HepG2 (cell line): ENCODE data around the gene LSS. TPM values are rescaled to one million over a fixed set of nuclear protein-coding genes. Genes with fewer than 3 reads are reported as not detected.

ENCODE experiments used
- EHMT2 ChIP-seq: fragments of 200-600 bp; sonication (generic); IDR thresholded peaks from 2 replicates; pipeline ENCODE4 v1.7.0; 2017; ENCODE audit warnings: antibody characterized with exemption, low read depth, low read length, borderline replicate concordance
- ELF4 ChIP-seq: sonication (generic); formaldehyde crosslinking; IDR thresholded peaks from 2 replicates; pipeline ENCODE4 v1.5.0; 2020; ENCODE audit warnings: missing genetic modification reagents, mild to moderate bottlenecking, moderate library complexity, borderline replicate concordance
- FOXC1 ChIP-seq: sonication (generic); formaldehyde crosslinking; IDR thresholded peaks from 2 replicates; pipeline ENCODE4 v1.8.0; 2022; ENCODE audit warnings: mild to moderate bottlenecking, missing genetic modification reagents, borderline replicate concordance
- FOXO1 ChIP-seq: sonication (generic); formaldehyde crosslinking; IDR thresholded peaks from 2 replicates; pipeline ENCODE4 v1.4.0; 2020; ENCODE audit warnings: missing genetic modification reagents
- MTF1 ChIP-seq: sonication (generic); formaldehyde crosslinking; IDR thresholded peaks from 2 replicates; pipeline ENCODE4 v1.5.0; 2020; ENCODE audit warnings: missing genetic modification reagents
- MXD4 ChIP-seq: IDR thresholded peaks from 2 replicates; pipeline ENCODE4 v1.6.1; 2016; ENCODE audit warnings: mild to moderate bottlenecking, missing biosample characterization, missing genetic modification reagents
- NFRKB ChIP-seq: fragments of 450-650 bp; IDR thresholded peaks from 2 replicates; pipeline ENCODE4 v1.6.1; 2017
- NRL ChIP-seq: sonication (generic); formaldehyde crosslinking; IDR thresholded peaks from 2 replicates; pipeline ENCODE4 v1.5.0; 2020; ENCODE audit warnings: missing genetic modification reagents, mild to moderate bottlenecking, moderate library complexity, borderline replicate concordance
- PITX1 ChIP-seq: sonication (generic); formaldehyde crosslinking; IDR thresholded peaks from 2 replicates; pipeline ENCODE4 v1.5.1; 2020; ENCODE audit warnings: mild to moderate bottlenecking, missing genetic modification reagents
- SETDB1 ChIP-seq: sonication (generic); formaldehyde crosslinking; IDR thresholded peaks from 2 replicates; pipeline ENCODE4 v1.5.1; 2020; ENCODE audit warnings: missing genetic modification reagents, mild to moderate bottlenecking, borderline replicate concordance
- TCF7 ChIP-seq: sonication (generic); IDR thresholded peaks from 2 replicates; pipeline ENCODE4 v1.6.1; 2016; ENCODE audit warnings: antibody characterized with exemption, low read depth
- ZNF24 ChIP-seq: fragments of 450-650 bp; IDR thresholded peaks from 2 replicates; pipeline ENCODE4 v1.6.1; 2017; ENCODE audit warnings: antibody characterized with exemption, mild to moderate bottlenecking
- ZNF281 ChIP-seq: sonication (generic); formaldehyde crosslinking; IDR thresholded peaks from 2 replicates; pipeline ENCODE4 v1.4.0; 2020; ENCODE audit warnings: missing genetic modification reagents, borderline replicate concordance
- ZNF496 ChIP-seq: sonication (generic); formaldehyde crosslinking; IDR thresholded peaks from 2 replicates; pipeline ENCODE4 v1.8.1; 2023; ENCODE audit warnings: mild to moderate bottlenecking, moderate library complexity, missing genetic modification reagents; ENCODE audit not compliant: insufficient replicate concordance
- ZNF543 ChIP-seq: sonication (generic); formaldehyde crosslinking; IDR thresholded peaks from 2 replicates; pipeline ENCODE4 v1.4.0; 2020; ENCODE audit warnings: mild to moderate bottlenecking, missing genetic modification reagents
- ZNF572 ChIP-seq: sonication (generic); formaldehyde crosslinking; IDR thresholded peaks from 2 replicates; pipeline ENCODE4 v1.5.1; 2020; ENCODE audit warnings: mild to moderate bottlenecking, missing genetic modification reagents
- ZNF644 ChIP-seq: IDR thresholded peaks from 2 replicates; pipeline ENCODE4 v1.6.1; 2016; ENCODE audit warnings: low read depth
- ZNF83 ChIP-seq: sonication (generic); formaldehyde crosslinking; IDR thresholded peaks from 2 replicates; pipeline ENCODE4 v1.4.0; 2020; ENCODE audit warnings: missing genetic modification reagents, mild to moderate bottlenecking, borderline replicate concordance
- polyA plus RNA-seq, 8 experiments: library from polyadenylated mRNA; depleted of rRNA in 3 of 8; stranded (reverse) in 7 of 8; unstranded in 1 of 8; fragments of >200 nt; fragmentation: Illumina TruSeq in 4 of 8; extraction: Trizol in 4 of 8; gene quantifications; 2 replicates each; pipeline versions ENCODE4 v1.2.1 to v1.2.3, GENCODE V29; 2011 to 2016; ENCODE audit warnings: low read depth in 4 of 8, missing spikeins in 1 of 8, mixed read lengths in 1 of 8; ENCODE audit not compliant: insufficient read depth in 1 of 8
- total RNA-seq, 5 experiments: library from RNA; depleted of rRNA; stranded (reverse); fragments of >200 nt; fragmentation: Illumina TruSeq; extraction: Trizol; gene quantifications; 2 replicates each; pipeline ENCODE4 v1.2.3, GENCODE V29; 2016; ENCODE audit warnings: low read depth in 1 of 5
- TF ChIP-seq, protein P1 (sequence below): sonication (generic); formaldehyde crosslinking; IDR thresholded peaks from 2 replicates; pipeline ENCODE4 v1.4.0; 2020; ENCODE audit warnings: missing genetic modification reagents
- TF ChIP-seq, protein P2 (sequence below): sonication (generic); formaldehyde crosslinking; IDR thresholded peaks from 2 replicates; pipeline ENCODE4 v1.5.1; 2020; ENCODE audit warnings: missing genetic modification reagents, mild to moderate bottlenecking, borderline replicate concordance

The LSS gene
- total and polyA plus RNA-seq, 2 of the 13 experiments (the other 11 are each of a cell fraction or from before 2014, with no cell fraction given): 72.6 to 113 TPM

DNA sequence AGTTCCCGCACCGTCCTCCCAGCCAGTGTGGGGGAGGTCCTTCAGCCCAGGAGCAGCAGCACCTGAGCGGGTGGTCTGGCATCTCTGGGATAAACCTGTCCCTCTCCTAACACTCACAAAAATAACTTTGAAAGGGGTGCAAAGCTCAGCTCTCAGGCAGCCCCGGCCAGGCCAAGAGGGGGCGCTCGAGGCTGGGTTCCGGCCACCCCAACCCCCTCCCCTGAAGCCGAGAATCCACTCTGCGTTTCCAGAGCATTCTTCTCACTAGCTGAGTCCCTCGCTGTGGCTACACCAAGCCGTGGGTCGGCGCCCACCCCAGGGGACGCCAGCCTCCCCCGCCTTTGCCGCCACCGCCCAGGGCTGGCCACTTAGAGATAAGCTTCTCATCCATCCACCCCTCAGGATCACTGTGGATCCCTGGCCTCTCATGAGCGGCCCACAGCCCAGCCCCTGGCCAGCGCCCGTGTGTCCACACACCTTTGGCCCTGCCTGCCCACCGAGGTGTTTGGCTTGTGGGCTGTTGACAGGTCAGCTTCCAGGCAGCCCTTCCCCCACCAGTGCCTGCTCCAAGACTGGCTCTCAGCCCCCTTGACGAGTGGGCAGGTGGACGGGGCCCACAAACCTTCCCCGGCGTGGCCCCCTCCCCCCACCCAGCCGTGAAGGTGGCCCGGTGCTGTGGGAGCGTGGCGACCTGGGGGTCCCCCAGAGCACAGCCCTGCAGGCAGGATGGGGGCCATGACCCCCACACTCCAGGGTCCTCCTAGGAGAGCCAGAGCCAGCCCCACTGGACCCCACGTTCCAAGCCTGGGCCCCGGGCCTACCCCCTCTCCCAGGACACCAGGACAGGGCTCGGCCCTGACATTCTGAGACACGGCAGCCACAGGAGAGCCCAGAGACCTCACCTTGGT, 75.1 kb downstream of the LSS start (continued):
- 0 out of 2 replicates have a peak, but pooled peaks have one; percentile 37 for TF ChIP-seq MXD4
- no peak for TF ChIP-seq ELF4 (CRISPR knock-in tag)
- TF ChIP-seq NFRKB: no peak
- no peak for TF ChIP-seq ZNF644 (CRISPR knock-in tag)
- TF ChIP-seq EHMT2: no peak
- TF ChIP-seq ZNF496 (CRISPR knock-in tag): no peak
- TF ChIP-seq FOXC1: peak; percentile 79
- no peak for TF ChIP-seq MTF1 (CRISPR knock-in tag)
- TF ChIP-seq ZNF572 (CRISPR knock-in tag): no peak
- TF ChIP-seq, protein P1, sequence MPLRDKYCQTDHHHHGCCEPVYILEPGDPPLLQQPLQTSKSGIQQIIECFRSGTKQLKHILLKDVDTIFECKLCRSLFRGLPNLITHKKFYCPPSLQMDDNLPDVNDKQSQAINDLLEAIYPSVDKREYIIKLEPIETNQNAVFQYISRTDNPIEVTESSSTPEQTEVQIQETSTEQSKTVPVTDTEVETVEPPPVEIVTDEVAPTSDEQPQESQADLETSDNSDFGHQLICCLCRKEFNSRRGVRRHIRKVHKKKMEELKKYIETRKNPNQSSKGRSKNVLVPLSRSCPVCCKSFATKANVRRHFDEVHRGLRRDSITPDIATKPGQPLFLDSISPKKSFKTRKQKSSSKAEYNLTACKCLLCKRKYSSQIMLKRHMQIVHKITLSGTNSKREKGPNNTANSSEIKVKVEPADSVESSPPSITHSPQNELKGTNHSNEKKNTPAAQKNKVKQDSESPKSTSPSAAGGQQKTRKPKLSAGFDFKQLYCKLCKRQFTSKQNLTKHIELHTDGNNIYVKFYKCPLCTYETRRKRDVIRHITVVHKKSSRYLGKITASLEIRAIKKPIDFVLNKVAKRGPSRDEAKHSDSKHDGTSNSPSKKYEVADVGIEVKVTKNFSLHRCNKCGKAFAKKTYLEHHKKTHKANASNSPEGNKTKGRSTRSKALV: peak; percentile 49; the same call in 1 of the 2 replicates
- TF ChIP-seq PITX1: peak; percentile 53; the same call in 1 of the 2 replicates
- TF ChIP-seq ZNF24: no peak
- TF ChIP-seq FOXO1 (CRISPR knock-in tag): peak; percentile 84
- TF ChIP-seq SETDB1 (CRISPR knock-in tag): no peak
- no peak for TF ChIP-seq TCF7
- TF ChIP-seq, protein P2, sequence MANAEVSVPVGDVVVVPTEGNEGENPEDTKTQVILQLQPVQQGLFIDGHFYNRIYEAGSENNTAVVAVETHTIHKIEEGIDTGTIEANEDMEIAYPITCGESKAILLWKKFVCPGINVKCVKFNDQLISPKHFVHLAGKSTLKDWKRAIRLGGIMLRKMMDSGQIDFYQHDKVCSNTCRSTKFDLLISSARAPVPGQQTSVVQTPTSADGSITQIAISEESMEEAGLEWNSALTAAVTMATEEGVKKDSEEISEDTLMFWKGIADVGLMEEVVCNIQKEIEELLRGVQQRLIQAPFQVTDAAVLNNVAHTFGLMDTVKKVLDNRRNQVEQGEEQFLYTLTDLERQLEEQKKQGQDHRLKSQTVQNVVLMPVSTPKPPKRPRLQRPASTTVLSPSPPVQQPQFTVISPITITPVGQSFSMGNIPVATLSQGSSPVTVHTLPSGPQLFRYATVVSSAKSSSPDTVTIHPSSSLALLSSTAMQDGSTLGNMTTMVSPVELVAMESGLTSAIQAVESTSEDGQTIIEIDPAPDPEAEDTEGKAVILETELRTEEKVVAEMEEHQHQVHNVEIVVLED (CRISPR knock-in tag): no peak
- peak; percentile 50 for TF ChIP-seq NRL (CRISPR knock-in tag)
- peak; percentile 97 for TF ChIP-seq ZNF281 (CRISPR knock-in tag)
- no peak for TF ChIP-seq ZNF543 (CRISPR knock-in tag)
- 0 out of 2 replicates have a peak, but pooled peaks have one; percentile 22 for TF ChIP-seq ZNF83 (CRISPR knock-in tag)
